H1 (cell line): Measurements from ENCODE around the gene DEFB129. TPM values are rescaled to one million over a fixed set of nuclear protein-coding genes. Genes with fewer than 3 reads are reported as not detected.

Experiments
- CTCF ChIA-PET: fragments of 300-600 bp; sonication (Branson Sonifier 250); formaldehyde crosslinking; loops from one replicate; lab custom pipeline; 2021; ENCODE audit not compliant: partially characterized antibody; lab: Charles Lee
- POLR2A ChIA-PET: fragments of 300-600 bp; sonication (Branson Sonifier 250); formaldehyde crosslinking; loops from one replicate; lab custom pipeline; 2021; ENCODE audit warnings: inconsistent platforms; ENCODE audit not compliant: partially characterized antibody; lab: Charles Lee
- DNase-seq, 2 experiments: peaks; one replicate each; pipeline versions ENCODE4 v3.0.0 to v3.0.0-alpha.2; 2010 to 2022; ENCODE audit warnings: low spot score in 2 of 2, low read depth in 1 of 2, mixed read lengths in 1 of 2
- FAIRE-seq: peaks from 2 replicates; lab custom pipeline; 2011; peaks lifted over from hg19 to GRCh38; lab: Jason Lieb, UNC
- H2AFZ ChIP-seq: 2 replicates; pipeline ENCODE4 v1.8.1; 2012; ENCODE audit warnings: low read length, inconsistent platforms
- H2AK5ac ChIP-seq: 2 replicates; pipeline ENCODE4 v1.6.1; 2013; ENCODE audit warnings: low read depth, low read length
- H2BK120ac ChIP-seq: replicated peaks from 2 replicates; pipeline ENCODE3; 2013; ENCODE audit warnings: low read depth, low read length, inconsistent platforms
- H2BK12ac ChIP-seq: 2 replicates; pipeline ENCODE4 v1.6.1; 2013; ENCODE audit warnings: low read depth, low read length
- H2BK15ac ChIP-seq: 2 replicates; pipeline ENCODE4 v1.6.1; 2013; ENCODE audit warnings: low read length
- H2BK20ac ChIP-seq: 2 replicates; pipeline ENCODE4 v1.6.1; 2013; ENCODE audit warnings: low read length
- H2BK5ac ChIP-seq: 2 replicates; pipeline ENCODE4 v1.6.1; 2013; ENCODE audit warnings: low read depth, low read length
- H3K14ac ChIP-seq: 2 replicates; pipeline ENCODE4 v1.6.1; 2013; ENCODE audit warnings: inconsistent platforms; ENCODE audit not compliant: insufficient read length
- H3K18ac ChIP-seq: 2 replicates; pipeline ENCODE4 v1.6.1; 2013; ENCODE audit warnings: low read length; ENCODE audit errors: extremely low read depth
- H3K23ac ChIP-seq: 2 replicates; pipeline ENCODE4 v1.6.1; 2013; ENCODE audit warnings: inconsistent platforms; ENCODE audit not compliant: insufficient read length
- H3K23me2 ChIP-seq: 2 replicates; pipeline ENCODE4 v1.6.1; 2013; ENCODE audit warnings: low read depth, low read length
- H3K27ac ChIP-seq: 2 replicates; pipeline ENCODE4 v1.6.1; 2011; ENCODE audit warnings: low read depth, low read length, inconsistent platforms
- H3K27me3 ChIP-seq, 4 experiments: replicated peaks in 1 of 4; 1 replicate in 1 of 4; 2 replicates in 3 of 4; pipeline versions ENCODE4 v1.6.1 to v1.8.1; 2011 to 2013; ENCODE audit warnings: low read length in 3 of 4, mild to moderate bottlenecking in 3 of 4, inconsistent platforms in 2 of 4, mixed read lengths in 2 of 4, moderate library complexity in 1 of 4; ENCODE audit not compliant: control insufficient read depth in 3 of 4, insufficient read depth in 3 of 4; ENCODE audit errors: extremely low read depth in 1 of 4
- H3K36me3 ChIP-seq, 4 experiments: 2 replicates each; pipeline versions ENCODE4 v1.6.1 to v1.8.1; 2011 to 2013; ENCODE audit warnings: mild to moderate bottlenecking in 4 of 4, low read length in 3 of 4, moderate library complexity in 2 of 4, control low read depth in 1 of 4, inconsistent platforms in 1 of 4; ENCODE audit not compliant: insufficient read depth in 4 of 4, control insufficient read depth in 2 of 4
- H3K4ac ChIP-seq: replicated peaks from 2 replicates; pipeline ENCODE3; 2013; ENCODE audit warnings: low read length, low read depth, mixed read lengths, inconsistent platforms; ENCODE audit not compliant: insufficient read length
- H3K4me1 ChIP-seq, 4 experiments: replicated peaks in 1 of 4; 1 replicate in 1 of 4; 2 replicates in 3 of 4; pipeline versions ENCODE4 v1.6.1 to v1.8.1; 2011 to 2013; ENCODE audit warnings: low read length in 3 of 4, inconsistent platforms in 2 of 4, mixed read lengths in 1 of 4; ENCODE audit not compliant: insufficient read depth in 4 of 4, control insufficient read depth in 3 of 4
- H3K4me2 ChIP-seq, 2 experiments: 2 replicates each; pipeline versions ENCODE4 v1.6.1 to v1.8.1; 2011 to 2013; ENCODE audit warnings: low read depth in 2 of 2, low read length in 2 of 2, control low read depth in 1 of 2, inconsistent platforms in 1 of 2, mild to moderate bottlenecking in 1 of 2; ENCODE audit not compliant: insufficient read depth in 1 of 2
- H3K4me3 ChIP-seq, 4 experiments: fragments of 200-600, 300-600 bp in 1 of 4; sonication (generic), shearing (Covaris generic), sonication (Bioruptor Twin) in 1 of 4; 2 replicates each; pipeline versions ENCODE4 v1.5.1 to v1.8.1; 2011 to 2016; ENCODE audit warnings: low read length in 4 of 4, low read depth in 3 of 4, control low read depth in 2 of 4, inconsistent platforms in 2 of 4, mild to moderate bottlenecking in 2 of 4, mixed read lengths in 1 of 4, moderate library complexity in 1 of 4; ENCODE audit not compliant: insufficient read depth in 2 of 4; ENCODE audit errors: extremely low read depth in 1 of 4
- H3K56ac ChIP-seq: replicated peaks from 2 replicates; pipeline ENCODE3; 2013; ENCODE audit warnings: low read depth, mild to moderate bottlenecking, mixed read lengths, low read length, inconsistent platforms; ENCODE audit not compliant: insufficient read length
- H3K79me1 ChIP-seq: 2 replicates; pipeline ENCODE4 v1.6.1; 2013; ENCODE audit warnings: low read depth, low read length, control low read depth
- H3K79me2 ChIP-seq, 2 experiments: 2 replicates each; pipeline versions ENCODE4 v1.6.1 to v1.8.1; 2012 to 2013; ENCODE audit warnings: low read length in 2 of 2, mild to moderate bottlenecking in 2 of 2, inconsistent platforms in 1 of 2; ENCODE audit not compliant: insufficient read depth in 2 of 2, control insufficient read depth in 1 of 2
- H3K9ac ChIP-seq, 4 experiments: replicated peaks in 1 of 4; 1 replicate in 1 of 4; 2 replicates in 3 of 4; pipeline versions ENCODE4 v1.6.1 to v1.8.1; 2011 to 2013; ENCODE audit warnings: low read depth in 3 of 4, low read length in 3 of 4, control low read depth in 2 of 4, mild to moderate bottlenecking in 2 of 4, moderate library complexity in 2 of 4, inconsistent platforms in 1 of 4; ENCODE audit errors: extremely low read depth in 1 of 4
- H3K9me3 ChIP-seq, 2 experiments: 2 replicates each; pipeline versions ENCODE4 v1.6.1 to v1.8.1; 2012 to 2013; ENCODE audit warnings: mild to moderate bottlenecking in 2 of 2, moderate library complexity in 2 of 2, control low read depth in 1 of 2, inconsistent platforms in 1 of 2, low read depth in 1 of 2, low read length in 1 of 2, mixed read lengths in 1 of 2; ENCODE audit not compliant: insufficient read depth in 2 of 2
- H4K20me1 ChIP-seq, 2 experiments: replicated peaks in 1 of 2; 2 replicates each; pipeline versions ENCODE3 to v1.8.1; 2011 to 2013; ENCODE audit warnings: inconsistent platforms in 2 of 2, low read length in 2 of 2, mild to moderate bottlenecking in 1 of 2; ENCODE audit not compliant: insufficient read depth in 2 of 2, control insufficient read depth in 1 of 2
- H4K5ac ChIP-seq: 2 replicates; pipeline ENCODE4 v1.6.1; 2013; ENCODE audit warnings: low read length, low read depth, mixed read lengths, inconsistent platforms; ENCODE audit not compliant: insufficient read length
- H4K8ac ChIP-seq: 2 replicates; pipeline ENCODE4 v1.8.0; 2013; ENCODE audit warnings: mild to moderate bottlenecking, moderate library complexity, low read length, inconsistent platforms; ENCODE audit not compliant: insufficient read depth; ENCODE audit errors: extremely low read depth
- H4K91ac ChIP-seq: replicated peaks from 2 replicates; pipeline ENCODE3; 2013; ENCODE audit warnings: low read length, mixed read lengths, inconsistent platforms; ENCODE audit not compliant: insufficient read length
- RXRA ChIP-seq: IDR thresholded peaks from 2 replicates; pipeline ENCODE4 v1.6.1; 2011; ENCODE audit warnings: low read depth, mild to moderate bottlenecking, low read length, moderate library complexity; ENCODE audit not compliant: insufficient read depth
- WGBS, 2 experiments: shearing (Covaris generic) in 1 of 2; methylation state at CpG; one replicate each; pipeline versions ENCODE4 v1.1.6 to v1.1.7; 2013 to 2015; ENCODE audit warnings: low lambda C conversion rate in 2 of 2, mixed read lengths in 2 of 2, inconsistent platforms in 1 of 2, low coverage in 1 of 2, missing lambda C conversion rate in 1 of 2; ENCODE audit not compliant: insufficient replicate concordance in 2 of 2, insufficient coverage in 1 of 2, insufficient read length in 1 of 2; ENCODE audit errors: extremely low coverage in 1 of 2, missing lambda C conversion rate in 1 of 2; 5-methylcytosine and 5-hydroxymethylcytosine counted together
- polyA plus RNA-seq, 7 experiments: library from polyadenylated mRNA; depleted of rRNA in 3 of 7; stranded (reverse) in 5 of 7; unstranded in 2 of 7; fragments of >200 nt in 5 of 7; fragments of 200-250 nt in 2 of 7; gene quantifications; 1 replicate in 5 of 7; 2 replicates in 1 of 7; 4 replicates in 1 of 7; pipeline versions ENCODE4 v1.2.1 to v1.2.3, GENCODE V29; 2011 to 2013; ENCODE audit warnings: missing spikeins in 2 of 7, mixed read lengths in 2 of 7
- total RNA-seq: library from RNA; stranded (reverse); fragmentation: NEBNext Ultra II Directional; extraction: Animal tissue kit (Norgen Biotek cat#: 25700); gene quantifications from 2 replicates; pipeline ENCODE4 v1.2.1, GENCODE V29; 2021

DEFB129 gene
- total and polyA plus RNA-seq, 2 of the 8 experiments (the other 6 are each of a cell fraction or from before 2014, with no cell fraction given): not detected

DNA sequence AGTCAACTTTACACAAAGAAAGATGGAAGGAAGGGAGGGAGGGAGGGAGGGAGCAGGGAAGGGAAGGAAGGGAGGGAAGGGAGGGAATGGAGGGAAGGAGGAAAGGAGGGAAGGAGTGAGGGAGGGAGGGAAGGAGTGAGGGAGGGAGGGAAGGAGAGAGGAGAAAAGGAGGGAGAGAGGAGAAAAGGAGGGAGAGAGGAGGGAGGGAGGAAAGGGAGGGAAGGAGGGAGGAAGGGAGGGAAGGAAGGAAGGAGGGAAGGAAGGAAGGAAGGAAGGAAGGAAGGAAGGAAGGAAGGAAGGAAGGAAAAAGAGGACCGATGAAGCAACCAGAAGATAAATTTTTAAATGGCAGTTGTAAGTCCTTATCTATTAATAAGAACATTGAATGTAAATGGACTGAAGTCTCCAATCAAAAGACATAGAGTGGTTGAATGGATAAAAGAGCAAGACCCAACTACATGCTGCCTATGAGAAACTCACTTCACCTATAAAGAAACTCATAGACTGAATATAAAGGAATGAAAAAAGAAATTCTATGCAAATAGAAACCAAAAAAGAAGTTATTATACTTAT lies 5.7 kb upstream of the DEFB129 start:
- Histone ChIP-seq H4K91ac (no peak overlapping the region), H3K23ac (no peak overlapping the region), H2BK20ac (no peak overlapping the region), H3K36me3 (no peaks in the 10 kb centered on the region), H3K4me1 (no peaks in the 10 kb centered on the region), H3K4ac (no peak overlapping the region), H3K56ac (no peak overlapping the region), H3K9me3 (0 out of 4 replicates have a peak, but pooled peaks cover 0 to 3% of the 10 kb centered on the region in 2 experiments), H2BK120ac (no peak overlapping the region), H2AFZ (no peak overlapping the region), H3K79me2 (no peaks in the 10 kb centered on the region), H3K18ac (no peak overlapping the region), H3K27me3 (no peaks in the 10 kb centered on the region; a peak in 1 of 7 replicates), H3K23me2 (peaks cover 2% of the 10 kb centered on the region; the same call in 1 of the 2 replicates), H2AK5ac (no peak overlapping the region), H3K4me2 (no peak overlapping the region), H3K27ac (no peak overlapping the region), H2BK12ac (no peak overlapping the region), H4K5ac (no peak overlapping the region), H3K14ac (no peak overlapping the region), H3K9ac (no peak overlapping the region), H4K20me1 (no peaks in the 10 kb centered on the region), H3K79me1 (no peaks in the 10 kb centered on the region), H2BK15ac (no peak overlapping the region), H4K8ac (no peak overlapping the region), H2BK5ac (no peak overlapping the region), H3K4me3 (no peak overlapping the region)
- DNase-seq (no peak), FAIRE-seq (no peak)
- no CpG with 5 or more reads among the region's 1 CpG for WGBS, 2 experiments
- POLR2A ChIA-PET: no interaction called here
- TF ChIP-seq RXRA: no peak
- CTCF ChIA-PET: no interaction called here
